ENCODE measurements around the gene ABL1.

The ABL1 gene

GRCh38 chr9:130805510-130806326 lies 29.3 kb upstream of the ABL1 start:
- TF ChIP-seq, protein P1, sequence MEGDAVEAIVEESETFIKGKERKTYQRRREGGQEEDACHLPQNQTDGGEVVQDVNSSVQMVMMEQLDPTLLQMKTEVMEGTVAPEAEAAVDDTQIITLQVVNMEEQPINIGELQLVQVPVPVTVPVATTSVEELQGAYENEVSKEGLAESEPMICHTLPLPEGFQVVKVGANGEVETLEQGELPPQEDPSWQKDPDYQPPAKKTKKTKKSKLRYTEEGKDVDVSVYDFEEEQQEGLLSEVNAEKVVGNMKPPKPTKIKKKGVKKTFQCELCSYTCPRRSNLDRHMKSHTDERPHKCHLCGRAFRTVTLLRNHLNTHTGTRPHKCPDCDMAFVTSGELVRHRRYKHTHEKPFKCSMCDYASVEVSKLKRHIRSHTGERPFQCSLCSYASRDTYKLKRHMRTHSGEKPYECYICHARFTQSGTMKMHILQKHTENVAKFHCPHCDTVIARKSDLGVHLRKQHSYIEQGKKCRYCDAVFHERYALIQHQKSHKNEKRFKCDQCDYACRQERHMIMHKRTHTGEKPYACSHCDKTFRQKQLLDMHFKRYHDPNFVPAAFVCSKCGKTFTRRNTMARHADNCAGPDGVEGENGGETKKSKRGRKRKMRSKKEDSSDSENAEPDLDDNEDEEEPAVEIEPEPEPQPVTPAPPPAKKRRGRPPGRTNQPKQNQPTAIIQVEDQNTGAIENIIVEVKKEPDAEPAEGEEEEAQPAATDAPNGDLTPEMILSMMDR (conservative IDR thresholded peaks at IDR 0.05; ENCODE audit: low read depth, low read length): no peak
- Histone ChIP-seq H4K20me1 (ENCODE audit: insufficient read depth) (no peaks in the 10 kb centered on the region), H3K4me2 (peak overlapping the region; percentile 33; the same call in 1 of the 2 replicates), H3K4me1 (ENCODE audit: low read depth, poor library complexity, severe bottlenecking) (peaks cover 27% of the 10 kb centered on the region), H3K4me3 (IDR thresholded peaks at IDR 0.05; ENCODE audit: insufficient read depth, low read depth, low read length) (no peak overlapping the region), H3K9ac (no peak overlapping the region), H3K27ac (no peak overlapping the region), H2AFZ (ENCODE audit: low read depth) (no peak overlapping the region), H3K36me3 (ENCODE audit: insufficient read depth) (no peaks in the 10 kb centered on the region), H3K79me2 (ENCODE audit: insufficient read depth, low read depth) (peaks cover 8% of the 10 kb centered on the region; the same call in 1 of the 2 replicates), H3K27me3 (ENCODE audit: insufficient read depth, low read depth) (no peaks in the 10 kb centered on the region)

DNA sequence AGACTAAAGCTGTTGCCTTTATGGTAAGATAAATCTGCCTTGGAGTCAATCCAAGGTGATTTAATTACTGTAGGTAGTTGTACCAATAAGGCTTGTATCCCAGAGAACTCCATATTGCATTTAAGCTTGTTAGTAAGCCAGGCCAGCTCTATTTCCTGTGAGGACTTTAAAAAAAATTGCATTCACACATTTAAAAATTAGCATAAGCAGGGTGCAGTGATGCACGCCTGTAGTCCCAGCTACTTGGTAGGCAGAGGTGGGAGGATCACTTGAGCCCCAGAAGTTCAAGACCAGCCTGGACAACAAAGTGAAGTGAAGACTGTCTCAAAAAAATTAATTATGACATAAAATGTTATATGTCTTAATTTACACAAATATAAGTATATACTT lies 28.7 kb upstream of the ABL1 start:
- no peaks in the 10 kb centered on the region for H4K20me1 ChIP-seq (ENCODE audit: insufficient read depth)
- H2AFZ ChIP-seq (ENCODE audit: low read depth): no peak overlapping the region
- H3K36me3 ChIP-seq (ENCODE audit: insufficient read depth): no peaks in the 10 kb centered on the region
- no peak overlapping the region for H3K4me3 ChIP-seq (IDR thresholded peaks at IDR 0.05; ENCODE audit: insufficient read depth, low read depth, low read length)
- H3K4me1 ChIP-seq (ENCODE audit: low read depth, poor library complexity, severe bottlenecking): peaks cover 27% of the 10 kb centered on the region
- no peak overlapping the region for H3K27ac ChIP-seq
- H3K4me2 ChIP-seq: peak overlapping the region; percentile 33; the same call in 1 of the 2 replicates
- no peak overlapping the region for H3K9ac ChIP-seq
- H3K79me2 ChIP-seq (ENCODE audit: insufficient read depth, low read depth): peaks cover 8% of the 10 kb centered on the region; the same call in 1 of the 2 replicates
- no peaks in the 10 kb centered on the region for H3K27me3 ChIP-seq (ENCODE audit: insufficient read depth, low read depth)
- TF ChIP-seq, protein P1 (conservative IDR thresholded peaks at IDR 0.05; ENCODE audit: low read depth, low read length): no peak

DNA sequence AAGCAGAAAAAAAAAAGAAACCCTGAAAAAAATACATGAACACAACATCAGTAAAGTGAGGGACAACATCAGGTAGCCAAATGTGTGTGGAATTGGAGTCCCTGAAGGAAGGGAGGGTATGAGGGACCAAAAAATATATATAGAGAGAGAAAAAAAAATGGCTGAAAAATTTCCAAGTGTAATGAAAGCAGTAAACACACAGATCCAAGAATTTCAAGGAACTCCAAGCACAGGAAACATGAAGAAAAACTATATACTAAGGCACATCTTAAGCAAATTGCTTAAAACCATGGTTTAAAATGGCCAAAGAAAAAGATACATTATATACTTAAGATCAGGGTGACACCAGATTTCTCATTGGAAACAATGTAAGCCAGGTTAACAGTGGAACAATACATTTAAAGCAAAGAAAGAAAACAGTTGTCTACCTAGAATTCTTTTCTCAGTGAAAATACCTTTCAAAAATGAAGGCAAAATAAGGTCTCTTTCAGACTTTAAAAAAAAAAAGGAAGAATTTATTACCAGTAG lies 24.4 kb upstream of the ABL1 start:
- Histone ChIP-seq H4K20me1 (ENCODE audit: insufficient read depth) (no peaks in the 10 kb centered on the region), H2AFZ (ENCODE audit: low read depth) (no peak overlapping the region), H3K4me2 (no peak overlapping the region), H3K27me3 (ENCODE audit: insufficient read depth, low read depth) (no peaks in the 10 kb centered on the region), H3K27ac (no peak overlapping the region), H3K79me2 (ENCODE audit: insufficient read depth, low read depth) (no peaks in the 10 kb centered on the region), H3K4me3 (IDR thresholded peaks at IDR 0.05; ENCODE audit: insufficient read depth, low read depth, low read length) (no peak overlapping the region), H3K36me3 (ENCODE audit: insufficient read depth) (no peaks in the 10 kb centered on the region), H3K4me1 (ENCODE audit: low read depth, poor library complexity, severe bottlenecking) (peaks cover 27% of the 10 kb centered on the region), H3K9ac (no peak overlapping the region)
- TF ChIP-seq, protein P1 (conservative IDR thresholded peaks at IDR 0.05; ENCODE audit: low read depth, low read length): no peak

DNA sequence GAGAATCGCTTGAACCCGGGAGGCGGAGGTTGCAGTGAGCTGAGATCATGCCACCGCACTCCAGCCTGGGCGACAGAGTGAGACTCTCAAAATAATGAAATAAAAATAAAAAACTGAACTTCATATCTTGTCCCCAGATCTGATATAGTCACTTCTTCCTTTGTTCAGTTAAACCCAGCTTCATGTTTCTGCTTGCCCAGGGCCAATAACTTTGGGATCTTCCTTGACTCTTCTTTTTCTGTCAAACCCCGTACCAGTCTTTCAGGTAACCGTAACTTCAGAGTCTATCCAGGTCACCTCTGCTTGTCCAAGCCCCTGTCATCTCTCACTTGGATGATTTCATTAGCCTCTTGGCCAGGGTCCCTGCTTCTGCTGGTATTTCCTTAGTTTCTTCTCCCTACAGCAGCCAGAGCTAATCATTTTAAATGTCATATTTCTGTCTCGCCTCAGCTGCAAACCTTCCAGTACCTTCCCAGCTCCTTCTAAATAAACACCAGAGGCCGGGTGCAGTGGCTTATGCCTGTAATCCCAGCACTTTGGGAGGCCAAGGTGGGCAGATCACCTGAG lies 19.7 kb upstream of the ABL1 start:
- H3K9ac ChIP-seq: no peak overlapping the region
- H3K27ac ChIP-seq: no peak overlapping the region
- TF ChIP-seq, protein P1 (conservative IDR thresholded peaks at IDR 0.05; ENCODE audit: low read depth, low read length): no peak
- no peak overlapping the region for H3K4me3 ChIP-seq (IDR thresholded peaks at IDR 0.05; ENCODE audit: insufficient read depth, low read depth, low read length)
- H3K36me3 ChIP-seq (ENCODE audit: insufficient read depth): no peaks in the 10 kb centered on the region
- H3K4me1 ChIP-seq (ENCODE audit: low read depth, poor library complexity, severe bottlenecking): peaks cover 16% of the 10 kb centered on the region
- H3K4me2 ChIP-seq: no peak overlapping the region
- H3K27me3 ChIP-seq (ENCODE audit: insufficient read depth, low read depth): no peaks in the 10 kb centered on the region
- no peaks in the 10 kb centered on the region for H3K79me2 ChIP-seq (ENCODE audit: insufficient read depth, low read depth)
- no peaks in the 10 kb centered on the region for H4K20me1 ChIP-seq (ENCODE audit: insufficient read depth)
- H2AFZ ChIP-seq (ENCODE audit: low read depth): no peak overlapping the region
